Activated CD8-positive, alpha-beta memory T cell treated with anti-CD3 and anti-CD28 coated beads for 36 hours (primary cell): ENCODE data around the gene C1QTNF8. TPM values are rescaled to one million over a fixed set of nuclear protein-coding genes. Genes with fewer than 3 reads are reported as not detected.

Source experiments
- CTCF ChIA-PET: fragments of 350-600 bp; sonication (Branson Sonifier 250); formaldehyde crosslinking; loops from one replicate; lab custom pipeline; 2021; ENCODE audit warnings: antibody characterized with exemption; lab: Charles Lee
- POLR2A ChIA-PET: fragments of 350-600 bp; sonication (Branson Sonifier 250); formaldehyde crosslinking; loops from one replicate; lab custom pipeline; 2021; ENCODE audit warnings: antibody characterized with exemption; lab: Charles Lee
- total RNA-seq, 2 experiments: library from RNA; stranded (reverse); gene quantifications; one replicate each; pipeline ENCODE4 v1.2.3, GENCODE V29; 2021

Gene C1QTNF8
- total RNA-seq, 2 experiments from 2014 or later, result not detected

DNA sequence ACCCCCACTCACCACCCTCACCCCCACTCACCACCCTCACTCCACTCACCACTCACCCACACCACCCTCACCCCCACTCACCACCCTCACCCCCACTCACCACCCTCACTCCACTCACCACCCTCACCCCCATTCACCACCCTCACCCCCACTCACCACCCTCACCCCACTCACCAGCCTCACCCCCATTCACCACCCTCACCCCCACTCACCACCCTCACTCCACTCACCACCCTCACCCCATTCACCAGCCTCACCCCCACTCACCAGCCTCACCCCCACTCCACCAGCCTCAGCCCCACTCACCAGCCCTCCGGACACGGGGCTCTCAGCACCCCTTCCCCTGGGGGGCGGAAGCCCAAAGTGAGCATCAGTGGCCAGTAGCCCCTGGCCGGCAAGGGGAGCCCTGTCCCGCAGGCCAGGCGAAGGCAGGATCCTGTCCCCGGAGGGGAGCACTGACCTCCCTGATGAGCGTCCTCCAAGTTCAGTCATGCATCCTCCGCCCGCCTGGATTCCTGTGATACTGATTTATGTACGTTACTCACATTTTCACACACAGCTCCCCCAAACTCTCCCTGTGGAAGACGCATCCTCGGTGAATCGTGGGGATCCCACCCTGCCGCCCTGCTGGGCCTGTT lies 18.0 kb upstream of the C1QTNF8 start:
- ChIA-PET POLR2A (no interaction called here), CTCF (interaction anchor here (0.6 kb wide), 1 partner anchor 329 kb away, joined by 3 read pairs; no protein-coding TSS in a partner anchor)

DNA sequence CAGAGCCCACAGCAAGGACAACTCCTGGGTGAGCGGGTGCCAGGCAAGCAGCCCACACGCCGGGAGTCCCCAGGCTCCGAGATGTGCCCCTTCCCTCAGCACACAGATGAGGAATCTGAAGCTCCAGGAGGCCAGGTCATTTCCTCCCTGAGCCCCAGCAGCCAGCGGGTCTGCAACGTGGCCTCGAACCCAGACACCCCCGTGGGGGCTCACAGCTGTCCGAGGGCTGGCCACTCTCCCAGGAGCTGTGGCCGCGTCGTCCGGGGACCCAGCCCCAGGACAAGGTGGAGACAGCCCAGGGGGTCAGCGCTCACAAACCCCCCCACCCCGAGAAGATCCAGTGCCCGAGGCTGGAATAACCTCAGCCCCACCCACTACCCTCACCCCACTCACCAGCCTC lies 17.4 kb upstream of the C1QTNF8 start:
- CTCF ChIA-PET, result no interaction called here
- POLR2A ChIA-PET, result no interaction called here

DNA sequence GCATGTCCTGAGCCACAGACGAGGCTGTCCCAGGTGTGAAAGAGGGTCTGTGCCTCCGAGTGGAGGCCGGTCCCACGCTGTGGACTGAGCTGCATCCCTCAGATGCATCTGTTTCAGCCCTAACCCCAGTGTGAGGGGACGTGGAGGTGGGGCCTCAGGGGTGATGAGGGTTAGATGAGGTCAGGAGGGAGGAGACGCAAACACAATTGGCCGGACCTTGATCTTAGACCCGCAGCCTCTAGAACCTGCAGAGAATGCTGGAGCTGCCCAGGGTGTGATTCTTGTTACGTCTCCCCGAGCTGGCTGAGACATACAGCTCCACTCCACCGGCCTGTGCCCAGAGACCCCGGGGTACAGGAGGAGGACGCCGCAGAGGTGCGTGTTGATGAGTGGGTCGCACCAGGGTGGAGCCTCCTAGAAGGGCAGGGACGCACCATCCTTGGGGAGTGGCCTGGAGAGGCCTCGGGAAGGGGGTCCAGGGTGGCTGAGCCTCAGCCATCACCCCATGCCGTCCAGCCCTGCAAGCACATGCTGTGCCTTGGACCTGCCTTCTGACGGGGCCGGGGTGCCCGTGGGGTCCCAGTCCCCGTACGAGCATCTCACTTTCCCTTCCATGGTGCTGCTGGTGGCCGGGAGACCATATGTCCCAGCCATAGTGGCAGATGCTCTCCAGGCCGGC lies 16.6 kb upstream of the C1QTNF8 start:
- CTCF ChIA-PET, result no interaction called here
- POLR2A ChIA-PET, result no interaction called here

DNA sequence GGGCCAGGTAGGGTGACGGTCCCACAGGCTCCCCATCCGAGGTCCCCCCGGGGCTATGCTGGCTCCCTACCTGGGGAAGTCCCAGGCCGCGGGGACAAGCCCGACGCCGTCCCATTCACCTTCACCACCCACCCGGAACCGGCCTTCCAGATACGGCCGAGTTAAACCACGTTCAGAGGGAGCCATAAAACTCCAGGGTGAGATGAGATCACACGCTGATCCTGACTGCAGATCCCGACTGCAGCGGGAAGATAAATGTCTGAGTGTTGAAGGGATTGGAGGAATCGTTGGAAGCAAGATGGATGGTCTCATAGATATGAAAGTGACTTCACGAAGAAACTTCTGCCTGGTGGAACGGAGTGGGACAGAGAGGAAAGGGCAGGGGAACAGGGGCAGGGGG lies 13.6 kb upstream of the C1QTNF8 start:
- ChIA-PET CTCF (no interaction called here), POLR2A (no interaction called here)

DNA sequence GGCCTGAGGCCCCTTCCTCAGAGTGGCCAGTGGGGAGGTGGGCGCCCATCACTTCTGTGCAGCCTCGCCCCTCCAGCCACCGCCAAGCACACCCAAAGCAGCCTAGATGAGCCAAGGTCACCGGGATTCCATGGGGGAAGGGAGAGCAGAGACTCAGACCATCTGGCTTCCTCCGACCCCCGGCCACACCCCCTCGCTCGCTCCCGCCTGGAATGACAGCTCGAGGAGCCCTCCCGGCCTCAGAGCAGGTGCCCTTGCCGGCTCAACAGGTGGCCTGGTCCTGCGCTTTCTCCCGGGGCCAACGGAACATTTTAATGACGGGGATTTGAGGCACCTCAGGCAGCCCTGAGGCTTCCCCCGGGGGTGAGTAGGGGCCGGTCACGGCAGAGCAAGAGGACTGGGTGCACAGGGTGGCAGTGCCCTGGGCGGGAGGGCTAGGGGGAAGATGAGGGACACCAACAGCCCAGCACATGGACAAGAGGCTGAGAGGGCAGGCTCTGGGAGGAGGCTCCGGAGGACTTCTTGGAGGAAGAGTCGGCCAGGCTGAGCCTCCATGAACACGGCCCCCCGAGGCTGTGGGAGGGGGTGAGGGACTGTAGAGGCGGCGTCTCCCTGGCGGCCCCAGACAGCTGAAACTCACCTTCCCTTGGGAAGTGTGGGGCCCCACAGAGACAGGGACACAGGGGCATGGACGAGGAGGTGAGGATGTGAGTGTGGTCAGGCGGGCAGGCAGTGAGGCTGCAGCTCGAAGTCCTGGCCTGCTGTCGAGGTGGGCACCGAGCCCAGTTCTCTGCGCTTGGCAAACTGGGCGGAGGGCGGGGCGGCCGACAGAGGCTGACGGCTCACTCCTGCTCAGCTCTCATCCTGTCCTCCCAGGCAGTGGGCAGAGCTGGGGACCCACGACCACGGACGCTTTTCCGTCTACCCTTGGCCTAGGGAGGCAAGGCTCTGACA lies 12.5 kb upstream of the C1QTNF8 start:
- ChIA-PET POLR2A (no interaction called here), CTCF (no interaction called here)

DNA sequence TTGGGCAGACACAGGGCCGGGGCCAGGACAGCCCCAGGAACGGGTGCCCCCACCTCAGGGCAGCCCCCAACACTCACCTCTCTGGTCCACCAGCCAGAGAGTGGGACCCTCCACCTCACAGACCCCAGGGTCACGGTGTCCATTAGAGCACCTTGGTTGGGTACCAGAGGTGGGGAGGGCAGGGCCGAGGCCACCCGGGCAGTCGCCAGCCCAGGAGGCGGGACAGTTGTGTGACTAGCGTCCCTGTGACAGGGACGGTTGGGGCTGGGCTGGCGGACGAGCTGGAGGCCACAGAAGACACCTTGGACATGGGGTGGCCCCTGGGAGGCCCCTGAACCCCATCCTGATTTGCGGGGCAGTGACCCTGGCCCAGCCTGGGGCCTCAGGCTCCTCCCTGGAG lies 11.7 kb upstream of the C1QTNF8 start:
- ChIA-PET CTCF (no interaction called here), POLR2A (no interaction called here)

DNA sequence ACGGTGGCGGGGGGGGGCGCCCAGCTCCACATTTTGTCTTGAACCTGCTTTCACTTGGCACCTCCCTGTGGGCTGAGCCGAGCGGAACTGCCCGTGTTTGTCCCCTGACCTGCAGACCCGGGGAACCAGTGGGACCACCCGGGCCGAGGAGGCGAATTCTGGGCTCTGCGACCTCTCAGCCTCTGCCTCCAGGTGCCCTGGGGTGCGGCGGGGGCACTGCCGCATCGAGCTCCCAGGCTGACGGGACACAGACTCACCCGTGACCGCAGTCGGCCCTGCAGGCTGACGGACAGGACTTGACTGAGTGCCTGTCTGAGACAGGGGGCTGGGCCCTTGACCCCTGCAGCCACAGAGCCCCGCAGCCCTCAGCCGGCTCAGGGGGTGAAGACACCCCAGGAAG lies 11.1 kb upstream of the C1QTNF8 start:
- ChIA-PET POLR2A (no interaction called here), CTCF (no interaction called here)

DNA sequence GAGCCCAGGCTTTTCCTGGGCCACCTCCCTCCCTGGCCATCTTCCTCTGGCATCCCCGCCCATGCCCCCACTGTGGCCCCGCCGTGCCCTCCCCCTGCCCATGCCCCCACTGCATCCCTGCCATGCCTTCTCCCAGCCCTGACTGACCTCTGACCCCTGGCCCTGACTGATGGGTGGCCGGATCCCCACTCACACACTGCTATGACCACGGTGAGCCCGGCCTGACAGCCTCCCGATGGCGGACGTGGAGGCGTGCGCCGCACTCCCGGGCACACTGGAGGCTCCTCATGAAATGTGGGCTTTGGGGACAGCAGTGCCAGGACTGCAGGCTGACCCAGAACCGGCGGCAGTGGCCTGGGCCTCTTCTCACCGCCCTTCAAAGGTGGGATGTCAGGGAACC lies 10.6 kb upstream of the C1QTNF8 start:
- POLR2A ChIA-PET, result no interaction called here

DNA sequence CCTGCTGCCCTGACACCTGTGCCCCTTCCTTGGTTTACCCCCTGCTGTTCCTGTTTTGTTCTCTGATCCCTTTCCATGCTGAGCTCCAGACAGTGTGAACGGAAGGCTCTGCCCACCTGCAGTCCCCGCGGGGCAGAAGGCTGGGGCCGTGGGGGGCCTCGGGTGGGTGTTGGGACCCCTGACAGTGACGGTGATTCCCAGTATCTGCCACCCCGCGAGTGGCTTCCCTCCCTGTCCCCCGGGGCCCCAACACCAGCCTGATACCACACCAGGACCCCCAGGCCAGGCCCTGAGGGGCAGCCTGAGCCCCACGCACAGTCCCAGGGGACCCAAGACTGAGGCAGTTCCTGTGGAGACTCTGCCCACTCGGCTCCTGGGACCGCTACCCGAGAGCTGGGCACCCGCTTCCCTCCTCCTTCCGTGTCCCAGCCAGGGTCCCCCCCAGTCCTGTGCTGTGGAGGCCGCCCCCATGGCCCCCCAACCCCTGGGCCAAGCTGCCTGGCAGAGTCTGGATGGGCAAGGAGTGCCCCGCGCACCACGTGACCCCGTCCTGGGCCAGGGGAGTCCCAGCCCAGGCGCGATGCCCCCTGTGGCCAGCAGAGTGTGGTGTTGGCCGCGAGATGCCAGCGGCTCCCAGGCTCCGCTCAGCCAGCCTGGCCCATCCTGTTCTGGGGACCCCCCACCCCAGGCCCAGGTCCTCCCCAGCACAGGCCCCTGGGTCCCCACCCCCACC lies 10.0 kb upstream of the C1QTNF8 start:
- CTCF ChIA-PET, result interaction anchor here (0.6 kb wide), 1 partner anchor 42 kb away, joined by 3 read pairs; no protein-coding TSS in a partner anchor
- POLR2A ChIA-PET, result no interaction called here

More for the DNA sequence above, 10.6 kb upstream of the C1QTNF8 start:
- CTCF ChIA-PET, result no interaction called here

DNA sequence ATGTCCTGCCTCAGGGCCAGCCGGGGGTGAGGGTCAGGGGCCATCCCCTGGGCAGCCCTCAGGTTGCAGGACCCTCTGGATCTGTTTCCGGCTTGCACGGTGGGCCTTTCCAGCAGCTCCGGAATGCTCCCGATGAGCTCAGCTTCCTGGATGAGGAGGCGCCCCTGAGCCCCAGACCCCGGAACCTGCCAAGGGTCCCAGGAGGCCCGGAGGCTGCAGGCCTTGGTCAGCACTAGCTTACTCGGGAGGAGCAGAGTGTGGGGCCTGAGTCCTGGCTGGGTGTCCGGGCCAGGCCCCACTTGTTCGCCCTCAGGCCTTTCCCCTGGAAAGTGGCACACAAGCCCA lies 7.6 kb upstream of the C1QTNF8 start:
- CTCF ChIA-PET, result interaction anchor here (1.7 kb wide), 1 partner anchor 46 kb away, joined by 11 read pairs; no protein-coding TSS in a partner anchor

DNA sequence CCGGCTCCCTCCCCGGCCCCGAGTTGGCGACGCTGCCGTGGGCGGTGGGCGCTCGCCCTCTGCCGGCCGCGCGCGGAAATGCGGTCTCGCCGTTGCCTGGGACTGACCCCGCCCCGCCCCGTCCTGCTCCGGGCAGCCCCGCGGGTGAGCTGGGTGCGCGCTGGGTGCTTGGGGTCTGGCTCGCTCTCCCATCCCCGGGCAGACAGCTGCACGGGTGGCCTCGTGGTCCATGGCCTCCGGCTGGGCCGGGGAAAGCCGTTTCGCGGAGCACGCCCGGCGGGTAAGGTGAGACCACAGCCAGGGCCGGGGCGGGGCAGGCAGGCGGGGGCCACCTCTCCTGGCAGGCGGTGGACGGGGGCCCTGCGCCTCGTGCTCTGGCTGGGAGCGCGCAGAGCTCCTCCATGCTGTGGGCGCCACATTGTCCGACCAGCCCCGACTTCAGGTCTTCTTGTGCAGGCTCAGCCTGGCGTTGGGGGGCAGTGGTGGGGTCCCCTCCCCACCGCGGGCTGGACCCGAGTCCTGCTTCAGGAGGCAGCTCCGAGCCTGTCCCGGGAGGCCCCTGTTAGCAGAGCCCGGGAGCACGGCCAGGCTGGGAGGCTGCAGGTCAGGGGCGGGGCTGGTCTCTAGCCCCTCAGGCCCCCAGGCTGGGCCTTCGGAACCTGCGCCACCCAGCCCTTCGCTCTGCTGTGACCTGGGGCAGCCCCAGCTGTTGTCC lies 7.0 kb upstream of the C1QTNF8 start:
- ChIA-PET CTCF (interaction anchor here (1.7 kb wide), 1 partner anchor 45 kb away, joined by 11 read pairs; no protein-coding TSS in a partner anchor), POLR2A (no interaction called here)

More for the DNA sequence above, 7.6 kb upstream of the C1QTNF8 start:
- POLR2A ChIA-PET, result no interaction called here

DNA sequence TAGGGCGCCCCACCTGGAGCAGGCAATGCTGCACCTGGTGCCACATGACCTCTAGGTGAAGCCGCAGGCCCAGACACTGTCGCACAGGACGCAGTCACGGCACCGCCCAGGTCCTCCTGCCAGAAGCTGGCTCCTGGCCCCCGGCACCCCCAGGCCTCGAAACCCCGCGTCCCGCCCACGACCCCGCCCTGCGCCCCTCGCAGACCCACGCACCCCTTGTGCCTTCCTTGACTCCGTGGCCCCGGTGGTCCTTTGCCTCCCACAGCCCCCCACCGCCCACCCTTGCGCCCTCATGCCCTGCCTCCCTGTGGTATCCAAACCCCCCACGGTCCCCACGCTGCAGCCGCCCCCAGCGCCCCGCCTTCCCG lies 6.3 kb upstream of the C1QTNF8 start:
- POLR2A ChIA-PET, result no interaction called here
- CTCF ChIA-PET, result interaction anchor here (1.7 kb wide), 1 partner anchor 45 kb away, joined by 11 read pairs; no protein-coding TSS in a partner anchor

DNA sequence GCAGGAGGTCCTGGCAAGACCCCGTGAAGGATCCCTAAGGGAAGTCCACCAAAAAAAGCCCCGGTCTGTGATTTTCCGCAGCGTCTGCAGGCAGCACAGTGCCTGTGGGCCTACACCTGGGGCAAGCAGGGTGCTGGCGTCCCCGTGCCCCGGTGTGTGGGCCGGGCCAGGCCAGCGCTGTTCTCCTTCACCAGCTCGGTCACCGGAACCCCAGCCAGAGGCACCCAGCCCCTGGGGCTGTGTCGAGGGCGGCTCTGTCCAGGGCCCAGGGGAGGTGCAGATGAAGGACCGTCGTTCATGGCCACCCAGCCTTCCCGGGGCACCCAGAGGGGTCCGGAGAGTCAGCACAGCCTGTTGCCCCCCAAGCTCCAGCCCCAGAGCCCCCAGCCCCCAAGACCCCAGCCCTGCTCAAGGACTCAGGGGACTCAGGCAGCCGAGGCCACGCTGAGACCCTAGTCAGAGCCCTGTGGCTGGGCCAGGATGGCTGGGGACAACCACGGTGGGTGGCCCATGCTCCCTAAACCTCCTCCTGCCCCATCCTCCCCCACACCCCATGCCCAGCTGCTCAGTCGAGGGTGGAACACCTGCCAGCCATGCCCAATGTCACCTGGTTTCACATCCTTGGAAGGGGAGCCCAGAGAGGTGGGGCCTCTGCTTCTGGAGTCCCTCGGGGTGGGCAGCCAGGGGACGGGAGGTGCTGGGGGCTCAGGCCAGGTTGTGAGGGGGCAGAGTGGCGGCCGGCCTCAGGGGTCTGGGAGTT lies 5.7 kb upstream of the C1QTNF8 start:
- ChIA-PET CTCF (interaction anchor here (0.6 kb wide), 1 partner anchor 762 kb away, joined by 3 read pairs; no protein-coding TSS in a partner anchor), POLR2A (no interaction called here)

DNA sequence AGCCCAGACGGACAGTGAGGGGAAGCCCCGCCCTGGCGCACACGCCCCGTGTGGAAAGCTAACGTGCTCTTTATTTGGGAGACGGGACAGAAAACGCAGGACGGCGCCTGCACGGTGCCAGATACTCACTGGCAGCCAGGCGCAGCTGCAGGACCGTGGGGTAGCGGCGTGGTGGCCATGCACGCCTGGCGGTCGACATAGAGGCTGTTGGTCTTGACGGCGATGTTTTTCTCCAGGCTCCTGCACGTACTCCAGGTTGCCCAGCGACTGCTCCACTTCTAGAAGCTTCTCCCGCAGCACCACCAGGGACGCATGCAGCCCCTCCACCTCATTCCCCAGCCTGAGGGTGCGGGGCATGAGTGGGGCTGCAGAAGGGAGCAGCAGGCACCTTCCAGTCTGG lies 5.1 kb upstream of the C1QTNF8 start:
- POLR2A ChIA-PET, result no interaction called here

DNA sequence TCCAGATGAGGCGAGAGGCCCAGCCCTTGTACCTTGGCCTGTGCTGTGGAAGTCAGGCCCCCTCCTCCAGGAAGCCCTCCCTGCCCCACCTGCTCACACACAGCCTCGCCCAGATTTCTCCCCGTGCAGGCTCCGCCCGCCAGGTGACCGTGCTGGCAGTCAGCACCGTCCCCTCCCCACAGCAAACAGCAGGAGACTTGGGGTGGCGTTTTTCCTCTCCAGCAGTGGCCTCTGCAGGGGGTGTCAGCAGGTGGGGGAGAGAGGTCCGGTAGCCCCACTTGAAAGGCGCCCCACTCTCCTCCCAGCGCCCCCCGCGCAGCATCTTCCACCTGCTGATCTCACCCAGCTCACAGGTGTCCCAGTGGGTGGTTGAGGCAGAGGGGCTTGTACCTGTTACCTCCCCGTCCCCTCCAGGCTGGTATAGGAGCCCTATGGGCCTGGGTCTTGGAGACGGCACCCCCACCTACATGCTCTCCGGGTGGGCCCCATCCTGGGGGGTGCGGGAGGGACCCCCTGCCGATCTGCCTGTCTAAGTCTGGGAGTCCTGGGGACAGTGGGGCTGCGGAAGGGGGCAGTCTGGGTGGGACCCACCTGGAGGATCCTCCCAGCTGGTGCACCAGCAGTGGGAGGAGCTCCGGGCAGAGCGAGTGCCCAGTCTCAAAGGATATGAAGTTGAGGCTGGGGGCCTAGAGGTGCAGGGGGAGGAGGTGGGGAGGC lies 4.2 kb upstream of the C1QTNF8 start:
- ChIA-PET POLR2A (no interaction called here), CTCF (interaction anchor here (0.8 to 1.2 kb wide), 2 partner anchors 13 to 44 kb away, joined by 3 read pairs; no protein-coding TSS in a partner anchor)

More for the DNA sequence above, 5.1 kb upstream of the C1QTNF8 start:
- CTCF ChIA-PET, result interaction anchor here (0.6 kb wide), 1 partner anchor 762 kb away, joined by 3 read pairs; no protein-coding TSS in a partner anchor

DNA sequence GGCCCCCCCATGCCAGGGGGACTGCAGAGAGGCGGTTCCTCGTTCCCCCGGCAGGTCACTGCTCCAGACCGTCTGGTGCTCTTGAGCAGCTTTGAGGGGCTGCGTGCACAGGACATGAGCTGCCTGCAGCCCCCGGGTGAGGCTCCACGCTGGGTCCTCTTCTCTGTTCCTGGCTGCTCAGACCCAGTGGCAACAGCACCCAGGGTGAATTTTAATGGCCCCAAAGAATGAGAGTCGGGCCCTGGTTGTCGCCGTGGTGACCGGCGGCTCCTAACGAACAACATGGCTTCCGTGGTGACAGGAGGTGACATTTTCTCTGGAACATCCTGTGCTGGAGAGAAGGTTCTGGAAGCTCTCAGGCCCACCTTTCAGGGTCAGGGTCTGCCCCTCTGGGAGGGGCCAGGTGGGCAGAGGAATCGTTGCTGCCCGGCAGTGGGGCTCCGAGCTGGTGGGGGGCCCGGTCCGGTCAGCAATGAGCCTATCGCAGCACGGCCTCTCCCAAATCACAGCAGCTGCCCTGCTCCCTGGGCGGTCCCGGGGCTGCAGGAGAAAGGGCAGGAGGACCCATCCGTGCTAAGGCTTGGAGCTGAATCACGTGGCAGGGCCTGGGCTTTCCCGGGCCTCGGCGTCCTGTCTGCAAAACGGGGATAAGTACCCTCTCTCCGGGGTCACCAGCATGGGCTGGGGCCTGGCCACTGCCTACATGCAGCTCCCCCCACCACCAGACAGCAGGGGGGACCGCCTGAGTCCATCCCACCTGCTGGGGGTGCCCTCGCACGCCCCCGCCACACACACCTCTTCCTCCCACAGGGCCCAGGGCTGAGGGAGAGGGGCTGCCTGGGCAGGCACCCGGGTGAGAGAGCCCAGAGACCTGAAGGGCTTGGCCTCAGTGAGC lies 3.4 kb upstream of the C1QTNF8 start:
- CTCF ChIA-PET, result interaction anchor here (0.8 to 1.2 kb wide), 2 partner anchors 13 to 44 kb away, joined by 3 read pairs; no protein-coding TSS in a partner anchor
- POLR2A ChIA-PET, result no interaction called here
